GM18907 (cell line): ENCODE measurements around the gene MEGF8.
"Not testable (repeated sequence)": the region's sequence is repeated elsewhere in the genome, so short reads cannot be mapped to it uniquely, and the experiment has no call there.

Source experiments
- ATAC-seq: cut with Tn5 transposase; IDR thresholded peaks from one replicate; pipeline ENCODE4 v1.9.1; 2021; ENCODE audit warnings: mild to moderate bottlenecking, moderate library complexity; ENCODE audit not compliant: unreplicated experiment

The MEGF8 gene

DNA sequence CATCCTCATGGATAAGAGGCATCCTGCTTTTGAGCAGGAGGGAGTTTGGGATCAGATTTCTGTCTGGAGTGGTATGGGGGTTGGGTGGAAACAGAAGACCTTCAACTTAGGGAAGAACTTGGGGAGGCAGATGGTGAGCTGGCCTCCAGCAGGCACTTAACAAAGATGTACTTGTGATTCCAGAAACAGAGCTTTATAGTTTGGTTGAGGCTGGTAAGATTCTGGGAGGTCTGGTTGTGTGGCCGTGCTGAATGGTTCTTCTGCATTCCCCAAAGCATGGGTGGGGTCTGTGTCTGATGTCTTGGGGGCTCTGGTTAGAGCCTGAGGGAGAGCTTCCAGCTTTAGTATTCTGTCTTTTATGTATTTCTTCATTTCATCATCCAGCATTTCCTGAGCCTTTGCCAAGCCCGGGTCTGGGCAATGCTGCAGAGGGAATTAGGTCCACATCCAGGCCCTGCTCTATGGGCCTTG, 4.8 kb downstream of the MEGF8 start:
- ATAC-seq: no peak

DNA sequence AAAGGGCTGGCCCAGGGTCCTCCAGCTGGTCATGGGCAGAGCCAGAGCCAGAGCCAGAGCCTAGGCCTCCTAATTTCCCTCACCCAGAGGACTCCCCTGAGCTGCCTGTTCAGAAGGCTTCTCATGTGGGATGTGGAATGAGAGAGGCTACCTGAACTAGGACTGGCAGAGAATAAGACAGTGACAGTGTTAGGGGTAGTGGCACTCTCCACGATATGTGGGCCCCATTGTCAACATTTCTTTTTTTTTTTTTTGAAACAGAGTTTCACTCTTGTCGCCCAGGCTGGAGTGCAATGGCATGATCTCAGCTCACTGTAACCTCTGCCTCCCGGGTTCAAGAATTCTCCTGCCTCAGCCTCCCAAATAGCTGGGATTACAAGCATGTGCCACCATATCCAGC, 5.9 kb downstream of the MEGF8 start:
- not testable (repeated sequence) for ATAC-seq

- ATAC-seq: no peak
These were observed 6.6 kb downstream of the MEGF8 start for GRCh38 chr19:42332059-42332458.

DNA sequence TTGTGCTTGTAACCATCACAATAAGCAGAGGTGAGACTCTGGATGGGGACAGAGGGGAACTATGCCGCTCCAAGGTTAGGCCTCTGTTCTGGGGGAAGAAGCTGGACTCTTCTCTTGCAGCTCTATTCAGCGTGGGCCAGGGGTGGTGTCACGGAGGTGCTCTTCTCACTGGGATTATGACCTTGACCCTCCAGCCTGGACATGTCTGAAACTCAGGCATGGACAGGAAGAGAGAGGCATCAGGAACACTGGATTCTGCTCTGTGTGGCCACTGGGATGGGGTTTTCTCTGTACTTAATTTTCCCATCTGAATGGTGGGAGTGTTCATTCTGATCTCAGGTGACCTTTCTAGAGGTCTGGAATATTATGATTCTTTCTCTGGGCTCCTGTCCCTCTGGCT, 7.6 kb downstream of the MEGF8 start:
- no peak for ATAC-seq

GRCh38 chr19:42333975-42334696, 8.7 kb downstream of the MEGF8 start:
- ATAC-seq: no peak

DNA sequence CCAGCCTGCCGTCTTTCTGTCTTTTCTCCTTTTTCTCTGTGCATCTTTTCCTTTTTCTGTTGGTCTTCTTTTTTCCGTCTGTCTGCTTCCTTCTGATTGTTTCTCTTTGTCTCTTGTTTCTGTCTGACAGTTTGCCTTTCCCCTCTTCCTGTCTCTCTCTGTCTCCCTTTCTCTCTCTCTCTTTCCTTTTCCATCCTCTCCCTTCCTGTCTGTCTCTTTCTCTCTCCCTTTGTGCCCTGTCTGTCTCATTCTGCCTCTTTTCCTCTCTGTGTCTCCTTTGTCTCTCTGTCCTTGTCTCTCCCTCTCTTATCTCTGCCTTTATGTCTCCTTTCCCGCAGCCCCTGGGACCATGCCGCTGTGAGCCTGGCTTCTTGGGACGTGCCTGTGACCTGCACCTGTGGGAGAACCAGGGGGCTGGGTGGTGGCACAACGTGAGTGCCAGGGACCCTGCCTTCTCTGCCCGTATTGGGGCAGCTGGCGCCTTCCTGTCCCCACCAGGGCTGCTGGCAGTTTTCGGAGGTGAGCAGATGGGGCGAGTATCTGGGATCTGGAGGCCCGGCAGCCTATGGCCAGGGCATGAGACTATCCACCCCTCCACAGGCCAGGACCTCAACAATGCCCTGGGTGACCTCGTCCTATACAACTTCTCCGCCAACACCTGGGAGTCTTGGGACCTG, 9.4 kb downstream of the MEGF8 start:
- ATAC-seq: no peak

- no peak for ATAC-seq
These were observed 10.0 kb downstream of the MEGF8 start for GRCh38 chr19:42335374-42335936.

- ATAC-seq: no peak
These were observed 10.5 kb downstream of the MEGF8 start for GRCh38 chr19:42335971-42336370.

GRCh38 chr19:42339126-42339860, 13.9 kb downstream of the MEGF8 start:
- ATAC-seq: not testable (repeated sequence)

DNA sequence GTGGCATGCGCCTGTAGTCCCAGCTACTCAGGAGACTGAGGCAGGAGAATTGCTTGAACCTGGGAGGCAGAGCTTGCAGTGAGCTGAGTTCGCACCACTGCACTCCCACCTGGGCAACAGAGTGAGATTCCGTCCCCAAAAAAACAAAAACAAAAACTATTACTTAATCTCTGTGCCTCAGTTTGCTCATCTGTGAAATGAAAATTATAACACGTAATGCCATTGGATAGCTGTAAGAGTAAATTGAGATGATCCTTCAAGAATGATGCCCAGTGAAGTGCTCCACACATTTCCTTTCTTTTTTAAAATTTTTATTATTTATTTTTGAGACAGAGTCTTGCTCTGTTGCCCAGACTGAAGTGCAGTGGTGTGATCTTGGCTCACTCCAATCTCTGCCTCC, 14.5 kb downstream of the MEGF8 start:
- not testable (repeated sequence) for ATAC-seq

DNA sequence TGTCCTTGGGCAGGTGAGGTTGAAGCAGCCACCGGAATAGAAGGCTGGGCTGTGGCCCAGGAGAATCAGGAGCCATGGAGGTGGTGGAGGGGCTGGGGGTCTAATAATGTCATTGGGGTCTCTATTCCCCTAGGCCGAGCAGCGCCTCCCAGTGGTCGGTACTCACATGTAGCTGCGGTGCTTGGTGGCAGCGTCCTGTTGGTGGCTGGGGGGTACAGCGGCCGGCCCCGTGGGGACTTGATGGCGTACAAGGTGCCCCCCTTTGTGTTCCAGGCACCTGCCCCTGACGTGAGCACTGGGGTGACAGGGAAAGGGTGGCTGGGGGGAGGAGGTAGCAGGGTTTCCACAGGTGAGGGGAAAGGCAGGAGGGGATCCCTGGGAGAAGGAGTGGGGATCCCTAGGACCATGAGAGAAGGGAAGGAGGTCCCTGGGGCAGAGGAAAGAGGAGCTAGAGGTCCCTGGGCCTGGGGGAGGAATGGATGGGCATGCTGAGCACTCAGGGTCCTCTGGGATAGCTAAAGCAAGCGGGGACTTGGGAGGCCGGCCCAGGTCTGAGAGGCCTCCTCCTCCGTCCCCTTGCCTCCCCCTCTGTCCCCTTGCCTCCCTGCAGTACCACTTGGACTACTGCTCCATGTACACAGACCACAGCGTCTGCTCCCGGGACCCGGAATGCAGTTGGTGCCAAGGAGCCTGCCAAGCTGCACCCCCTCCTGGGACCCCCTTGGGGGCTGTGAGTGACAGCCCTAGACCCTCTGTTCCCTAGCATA, 18.1 kb downstream of the MEGF8 start:
- ATAC-seq: no peak

DNA sequence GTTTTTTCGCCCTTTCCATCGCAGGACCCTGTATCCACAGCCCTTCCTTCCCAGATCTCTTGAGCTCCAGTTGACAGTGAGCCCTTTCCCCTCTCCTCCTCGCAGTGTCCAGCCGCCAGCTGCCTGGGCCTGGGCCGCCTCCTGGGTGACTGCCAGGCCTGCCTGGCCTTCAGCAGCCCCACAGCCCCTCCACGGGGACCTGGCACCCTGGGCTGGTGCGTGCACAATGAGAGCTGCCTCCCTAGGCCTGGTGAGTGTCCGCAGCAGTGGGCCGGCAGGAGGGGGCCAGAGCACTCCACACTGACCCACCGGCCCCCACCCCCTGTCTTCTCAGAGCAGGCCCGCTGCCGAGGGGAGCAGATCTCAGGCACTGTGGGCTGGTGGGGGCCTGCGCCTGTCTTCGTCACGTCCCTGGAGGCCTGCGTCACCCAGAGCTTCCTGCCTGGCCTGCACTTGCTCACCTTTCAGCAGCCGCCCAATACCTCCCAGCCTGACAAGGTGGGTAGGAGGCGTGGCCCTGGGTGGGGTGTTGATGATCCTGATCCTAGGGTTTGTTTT, 19.0 kb downstream of the MEGF8 start:
- no peak for ATAC-seq

DNA sequence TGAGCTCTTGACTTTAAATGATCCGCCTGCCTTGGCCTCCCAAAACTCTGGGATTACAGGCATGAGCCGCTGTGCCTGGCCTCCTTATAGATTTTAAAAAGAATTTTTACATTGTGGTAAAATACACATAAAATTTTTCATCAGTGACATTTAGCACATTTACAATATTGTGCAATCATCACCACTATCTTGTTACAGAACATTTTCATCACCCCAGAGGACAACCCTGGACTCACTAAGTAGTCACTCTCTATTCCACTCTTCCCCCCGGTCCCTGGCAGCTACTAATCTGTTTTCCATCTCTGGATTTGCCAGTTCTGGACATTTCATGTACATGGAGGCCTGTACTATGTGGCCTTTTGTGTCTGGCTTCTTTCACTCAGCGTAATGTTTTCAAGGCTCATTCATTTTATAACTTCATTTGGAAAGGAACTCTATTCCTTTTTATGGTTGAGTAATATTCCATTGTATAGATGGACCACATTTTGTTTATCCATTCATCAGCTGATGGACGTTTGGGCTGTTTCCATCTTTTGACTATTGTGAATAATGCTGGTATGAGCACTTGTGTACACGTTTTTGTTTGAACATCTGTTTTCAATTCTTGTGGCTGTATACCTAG, 19.9 kb downstream of the MEGF8 start:
- no peak for ATAC-seq

DNA sequence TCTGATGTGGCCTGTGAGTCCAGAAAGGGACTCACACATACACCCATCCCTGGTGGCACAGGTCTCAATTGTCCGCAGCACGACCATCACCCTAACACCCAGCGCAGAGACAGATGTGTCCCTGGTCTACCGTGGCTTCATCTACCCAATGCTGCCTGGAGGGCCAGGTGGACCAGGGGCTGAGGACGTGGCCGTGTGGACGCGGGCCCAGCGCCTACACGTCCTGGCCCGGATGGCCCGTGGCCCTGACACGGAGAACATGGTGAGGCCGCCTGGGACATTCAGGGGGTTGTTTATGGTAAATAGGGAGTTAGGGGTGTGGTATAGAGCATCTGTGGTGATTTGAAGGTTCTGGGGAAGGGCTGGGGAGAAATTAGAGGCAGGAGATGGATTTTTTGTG, 22.8 kb downstream of the MEGF8 start:
- ATAC-seq: no peak

DNA sequence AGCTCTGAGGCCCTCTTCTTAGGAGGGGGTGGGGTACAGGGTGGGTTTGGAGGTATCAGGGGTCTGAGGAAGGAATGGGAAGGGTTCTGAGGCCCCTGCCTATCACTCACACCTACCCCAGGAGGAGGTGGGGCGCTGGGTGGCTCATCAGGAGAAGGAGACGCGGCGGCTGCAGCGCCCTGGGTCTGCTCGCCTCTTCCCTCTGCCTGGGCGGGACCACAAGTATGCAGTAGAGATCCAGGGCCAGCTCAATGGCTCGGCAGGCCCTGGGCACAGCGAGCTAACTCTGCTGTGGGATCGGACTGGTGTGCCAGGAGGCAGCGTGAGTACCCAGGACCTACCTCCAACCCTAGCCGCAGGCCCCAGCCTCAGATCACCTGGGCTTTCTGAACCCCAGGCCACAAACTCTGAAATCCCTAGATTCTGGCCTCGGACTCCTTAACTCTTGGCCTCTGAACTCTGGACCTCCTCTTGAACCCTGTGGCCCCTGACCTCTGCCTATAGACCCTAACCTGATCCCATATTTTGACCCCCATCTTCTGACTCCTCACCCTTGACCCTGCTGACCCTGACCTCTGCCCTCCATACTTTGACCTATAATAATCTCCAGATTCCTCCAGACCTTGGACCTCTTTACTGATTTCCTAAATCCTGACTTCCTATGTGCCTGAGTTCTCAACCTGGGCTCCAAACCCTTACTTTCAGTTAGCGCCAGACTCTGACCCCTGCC, 24.1 kb downstream of the MEGF8 start:
- no peak for ATAC-seq

DNA sequence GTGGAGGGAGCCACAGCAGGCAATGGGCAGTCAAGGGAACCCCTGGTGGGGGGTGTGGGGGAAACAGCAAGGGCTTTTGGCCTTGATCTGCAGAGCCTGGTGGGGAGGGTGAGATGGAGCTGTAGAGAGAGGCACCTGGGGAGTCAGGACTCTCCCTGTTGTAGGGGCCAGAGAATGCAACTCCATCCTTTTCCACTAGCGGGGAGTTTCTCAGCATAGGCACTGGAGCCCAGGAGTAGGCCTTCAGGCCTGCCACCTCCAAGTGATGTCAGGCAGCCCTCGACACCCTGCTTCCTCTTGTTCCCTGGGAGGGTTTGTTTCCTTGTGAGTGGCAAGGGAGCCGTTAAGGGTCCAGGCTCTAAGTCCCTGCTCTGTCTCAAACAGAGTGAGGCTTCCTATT, 25.0 kb downstream of the MEGF8 start:
- ATAC-seq: no peak

GRCh38 chr19:42351079-42351735, 25.8 kb downstream of the MEGF8 start:
- ATAC-seq: no peak

GRCh38 chr19:42352301-42353259, 27.1 kb downstream of the MEGF8 start:
- no peak for ATAC-seq
